ENCODE results near the gene MYORG.

MYORG gene

GRCh38 chr9:34392511-34392910 lies 15.8 kb upstream of the MYORG start:
- no peak overlapping the region for H3K27ac Mint-ChIP-seq
- no peaks in the 10 kb centered on the region for H3K9me3 Mint-ChIP-seq
- peaks cover 16% of the 10 kb centered on the region for H3K27me3 Mint-ChIP-seq (ENCODE audit: low read depth)
- no peak for TF ChIP-seq CTCF (IDR thresholded peaks at IDR 0.05; ENCODE audit: unreplicated experiment in 3 of 3)
- H3K4me3 Mint-ChIP-seq = no peak overlapping the region
- H3K36me3 Mint-ChIP-seq (ENCODE audit: low read depth) = no peaks in the 10 kb centered on the region
- no peaks in the 10 kb centered on the region for H3K4me1 Mint-ChIP-seq

GRCh38 chr9:34387239-34387638 lies 10.5 kb upstream of the MYORG start:
- TF ChIP-seq CTCF (IDR thresholded peaks at IDR 0.05; ENCODE audit: unreplicated experiment in 3 of 3) = no peak
- Mint-ChIP-seq H3K27ac (no peak overlapping the region), H3K9me3 (no peaks in the 10 kb centered on the region), H3K4me3 (no peak overlapping the region), H3K4me1 (no peaks in the 10 kb centered on the region), H3K36me3 (ENCODE audit: low read depth) (no peaks in the 10 kb centered on the region), H3K27me3 (ENCODE audit: low read depth) (peaks cover 32% of the 10 kb centered on the region)

GRCh38 chr9:34386656-34387055 lies 10.0 kb upstream of the MYORG start:
- Mint-ChIP-seq H3K27ac (no peak overlapping the region), H3K4me1 (no peaks in the 10 kb centered on the region), H3K4me3 (no peak overlapping the region), H3K36me3 (ENCODE audit: low read depth) (no peaks in the 10 kb centered on the region), H3K9me3 (no peaks in the 10 kb centered on the region), H3K27me3 (ENCODE audit: low read depth) (peaks cover 37% of the 10 kb centered on the region)
- no peak for TF ChIP-seq CTCF (IDR thresholded peaks at IDR 0.05; ENCODE audit: unreplicated experiment in 3 of 3)

- H3K9me3 Mint-ChIP-seq = no peaks in the 10 kb centered on the region
- H3K36me3 Mint-ChIP-seq (ENCODE audit: low read depth) = no peaks in the 10 kb centered on the region
- H3K4me3 Mint-ChIP-seq = no peak overlapping the region
- H3K4me1 Mint-ChIP-seq = no peaks in the 10 kb centered on the region
- peaks cover 37% of the 10 kb centered on the region for H3K27me3 Mint-ChIP-seq (ENCODE audit: low read depth)
- TF ChIP-seq CTCF (IDR thresholded peaks at IDR 0.05; ENCODE audit: unreplicated experiment in 3 of 3) = no peak
- H3K27ac Mint-ChIP-seq = no peak overlapping the region
Observed at GRCh38 chr9:34385561-34386230, 9.0 kb upstream of the MYORG start.

GRCh38 chr9:34384368-34385165 lies 7.9 kb upstream of the MYORG start:
- H3K4me1 Mint-ChIP-seq = peaks cover under 1% of the 10 kb centered on the region
- no peaks in the 10 kb centered on the region for H3K36me3 Mint-ChIP-seq (ENCODE audit: low read depth)
- no peak overlapping the region for H3K4me3 Mint-ChIP-seq
- H3K27ac Mint-ChIP-seq = no peak overlapping the region
- H3K9me3 Mint-ChIP-seq = no peaks in the 10 kb centered on the region
- H3K27me3 Mint-ChIP-seq (ENCODE audit: low read depth) = peaks cover 48% of the 10 kb centered on the region
- no peak for TF ChIP-seq CTCF (IDR thresholded peaks at IDR 0.05; ENCODE audit: unreplicated experiment in 3 of 3)

All from nephron (organoid).